Measurements from ENCODE around the gene ARHGEF35. TPM values are rescaled to one million over a fixed set of nuclear protein-coding genes. Genes with fewer than 3 reads are reported as not detected.
A peak's percentile ranks its signal among the peaks of the same experiment; 100 is the strongest.
"Not testable (repeated sequence)": the region's sequence is repeated elsewhere in the genome, so short reads cannot be mapped to it uniquely, and the experiment has no call there.

ARHGEF35 gene
- total RNA-seq, 1 experiment from 2014 or later, result not detected

GRCh38 chr7:144188578-144189171 lies 7.0 kb downstream of the ARHGEF35 start:
- H3K4me1 Mint-ChIP-seq (ENCODE audit: insufficient read depth, unreplicated experiment); H3K27me3 Mint-ChIP-seq (ENCODE audit: insufficient read depth, unreplicated experiment); BruUV-seq (replicated peaks); H3K27ac Mint-ChIP-seq (ENCODE audit: low read depth, unreplicated experiment); H3K36me3 Mint-ChIP-seq (ENCODE audit: insufficient read depth, unreplicated experiment); CTCF ChIA-PET; H3K9me3 Mint-ChIP-seq (ENCODE audit: unreplicated experiment); POLR2A ChIA-PET; H3K4me3 Mint-ChIP-seq (ENCODE audit: unreplicated experiment); DNase-seq (ENCODE audit: unreplicated experiment); intact Hi-C loops (cut with micrococcal nuclease): not testable (repeated sequence)

GRCh38 chr7:144187848-144188247 lies 7.8 kb downstream of the ARHGEF35 start:
- H3K4me1 Mint-ChIP-seq (ENCODE audit: insufficient read depth, unreplicated experiment); H3K36me3 Mint-ChIP-seq (ENCODE audit: insufficient read depth, unreplicated experiment); H3K27me3 Mint-ChIP-seq (ENCODE audit: insufficient read depth, unreplicated experiment); POLR2A ChIA-PET; intact Hi-C loops (cut with micrococcal nuclease); DNase-seq (ENCODE audit: unreplicated experiment); BruUV-seq (replicated peaks); H3K27ac Mint-ChIP-seq (ENCODE audit: low read depth, unreplicated experiment); H3K9me3 Mint-ChIP-seq (ENCODE audit: unreplicated experiment); H3K4me3 Mint-ChIP-seq (ENCODE audit: unreplicated experiment); CTCF ChIA-PET: not testable (repeated sequence)

DNA sequence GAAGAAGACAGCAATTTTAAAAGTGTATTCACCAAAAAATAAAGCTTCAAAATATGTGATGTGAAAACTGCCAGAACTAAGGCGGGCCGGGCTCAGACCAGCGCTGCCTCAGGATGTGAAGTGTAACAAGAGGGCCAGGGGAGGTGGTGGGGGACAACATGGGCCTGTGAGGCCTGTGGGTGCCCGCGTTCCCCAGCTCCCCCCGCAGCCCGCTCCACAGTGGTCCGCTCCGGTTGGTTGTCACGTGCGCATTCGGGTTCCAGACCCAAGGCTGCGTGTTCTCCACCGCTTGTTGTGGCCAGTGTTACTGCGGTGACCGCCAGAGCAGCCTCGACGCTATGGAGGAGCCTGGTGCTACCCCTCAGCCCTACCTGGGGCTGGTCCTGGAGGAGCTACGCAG lies 12.5 kb downstream of the ARHGEF35 start, which contains the start of gene CTAGE4:
TSS of gene CTAGE4 (plus strand) at position 301 of the 400 bp plus-strand sequence. CDS start at position 339, 38 bp downstream.
- CTCF ChIA-PET; H3K27me3 Mint-ChIP-seq (ENCODE audit: insufficient read depth, unreplicated experiment); POLR2A ChIA-PET; DNase-seq (ENCODE audit: unreplicated experiment); H3K36me3 Mint-ChIP-seq (ENCODE audit: insufficient read depth, unreplicated experiment); H3K27ac Mint-ChIP-seq (ENCODE audit: low read depth, unreplicated experiment); H3K4me3 Mint-ChIP-seq (ENCODE audit: unreplicated experiment); H3K4me1 Mint-ChIP-seq (ENCODE audit: insufficient read depth, unreplicated experiment); H3K9me3 Mint-ChIP-seq (ENCODE audit: unreplicated experiment); intact Hi-C loops (cut with micrococcal nuclease); BruUV-seq (replicated peaks): not testable (repeated sequence)

GRCh38 chr7:144179165-144179479 lies 16.5 kb downstream of the ARHGEF35 start:
- DNase-seq (ENCODE audit: unreplicated experiment); POLR2A ChIA-PET; H3K4me1 Mint-ChIP-seq (ENCODE audit: insufficient read depth, unreplicated experiment); intact Hi-C loops (cut with micrococcal nuclease); BruUV-seq (replicated peaks); H3K36me3 Mint-ChIP-seq (ENCODE audit: insufficient read depth, unreplicated experiment); H3K4me3 Mint-ChIP-seq (ENCODE audit: unreplicated experiment); H3K9me3 Mint-ChIP-seq (ENCODE audit: unreplicated experiment); H3K27ac Mint-ChIP-seq (ENCODE audit: low read depth, unreplicated experiment); CTCF ChIA-PET: not testable (repeated sequence)
- H3K27me3 Mint-ChIP-seq (ENCODE audit: insufficient read depth, unreplicated experiment), result peaks cover 28% of the 10 kb centered on the region

GRCh38 chr7:144178380-144179164 lies 17.1 kb downstream of the ARHGEF35 start:
- POLR2A ChIA-PET, result interaction anchor here (0.7 kb wide), 1 partner anchor 1067 kb away, joined by 4 read pairs; no protein-coding TSS in a partner anchor
- peaks cover 28% of the 10 kb centered on the region for H3K27me3 Mint-ChIP-seq (ENCODE audit: insufficient read depth, unreplicated experiment)
- TF ChIP-seq CTCF (IDR thresholded peaks at IDR 0.05; ENCODE audit: unreplicated experiment), result peak; percentile 24
- H3K4me3 Mint-ChIP-seq (ENCODE audit: unreplicated experiment); H3K9me3 Mint-ChIP-seq (ENCODE audit: unreplicated experiment); BruUV-seq (replicated peaks); H3K36me3 Mint-ChIP-seq (ENCODE audit: insufficient read depth, unreplicated experiment); H3K4me1 Mint-ChIP-seq (ENCODE audit: insufficient read depth, unreplicated experiment); H3K27ac Mint-ChIP-seq (ENCODE audit: low read depth, unreplicated experiment); intact Hi-C loops (cut with micrococcal nuclease): not testable (repeated sequence)
- DNase-seq (ENCODE audit: unreplicated experiment), result peak; percentile 21
- CTCF ChIA-PET, result interaction anchor here (1.4 kb wide), 1 partner anchor 160 kb away, joined by 5 read pairs; no protein-coding TSS in a partner anchor

GRCh38 chr7:144174613-144175012 lies 21.0 kb downstream of the ARHGEF35 start:
- DNase-seq (ENCODE audit: unreplicated experiment), result no peak
- Mint-ChIP-seq H3K9me3 (ENCODE audit: unreplicated experiment) (no peaks in the 10 kb centered on the region), H3K4me1 (ENCODE audit: insufficient read depth, unreplicated experiment) (no peaks in the 10 kb centered on the region), H3K27ac (ENCODE audit: low read depth, unreplicated experiment) (no peak overlapping the region), H3K4me3 (ENCODE audit: unreplicated experiment) (no peak overlapping the region), H3K36me3 (ENCODE audit: insufficient read depth, unreplicated experiment) (no peaks in the 10 kb centered on the region), H3K27me3 (ENCODE audit: insufficient read depth, unreplicated experiment) (peaks cover 28% of the 10 kb centered on the region)
- CTCF ChIA-PET, result no interaction called here
- no TSS peak for BruUV-seq (replicated peaks)
- TF ChIP-seq CTCF (IDR thresholded peaks at IDR 0.05; ENCODE audit: unreplicated experiment), result no peak
- intact Hi-C loops (cut with micrococcal nuclease), result no loop called here
- POLR2A ChIA-PET, result no interaction called here

DNA sequence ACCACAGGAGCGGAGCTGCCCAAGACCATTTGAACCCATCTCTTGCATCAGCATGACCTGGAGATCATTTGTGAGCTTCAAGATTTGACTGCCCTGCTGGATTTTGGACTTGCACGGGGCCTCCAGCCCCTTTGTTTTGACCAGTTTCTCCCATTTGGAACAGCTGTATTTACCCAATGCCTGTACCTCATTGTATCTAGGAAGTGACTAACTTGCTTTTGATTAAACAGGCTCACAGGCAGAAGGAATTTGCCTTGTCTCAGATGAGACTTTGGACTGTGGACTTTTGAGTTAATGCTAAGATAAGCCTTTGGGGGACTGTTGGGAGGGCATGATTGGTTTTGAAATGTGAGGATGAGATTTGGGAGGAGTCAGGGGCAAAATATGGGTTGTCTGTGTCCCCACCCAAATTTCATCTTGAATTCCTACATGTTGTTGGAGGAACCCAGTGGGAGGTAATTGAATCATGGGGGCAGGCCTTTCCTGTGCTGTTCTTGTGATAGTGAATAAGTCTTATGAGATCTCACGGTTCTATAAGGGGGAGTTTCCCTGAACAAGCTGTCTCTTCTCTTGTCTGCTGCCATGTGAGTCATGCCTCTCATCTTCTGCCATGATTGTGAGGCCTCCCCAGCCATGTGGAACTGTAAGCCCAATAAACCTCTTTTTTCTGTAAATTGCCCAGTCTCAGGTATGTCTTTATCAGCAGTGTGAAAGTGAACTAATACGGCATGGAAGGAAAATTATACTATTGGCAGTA lies 23.9 kb downstream of the ARHGEF35 start:
- H3K9me3 Mint-ChIP-seq (ENCODE audit: unreplicated experiment); DNase-seq (ENCODE audit: unreplicated experiment); H3K36me3 Mint-ChIP-seq (ENCODE audit: insufficient read depth, unreplicated experiment); POLR2A ChIA-PET; H3K4me3 Mint-ChIP-seq (ENCODE audit: unreplicated experiment); intact Hi-C loops (cut with micrococcal nuclease); H3K4me1 Mint-ChIP-seq (ENCODE audit: insufficient read depth, unreplicated experiment); BruUV-seq (replicated peaks); H3K27ac Mint-ChIP-seq (ENCODE audit: low read depth, unreplicated experiment); CTCF ChIA-PET: not testable (repeated sequence)
- peaks cover 15% of the 10 kb centered on the region for H3K27me3 Mint-ChIP-seq (ENCODE audit: insufficient read depth, unreplicated experiment)

All from MCF 10A (cell line).